Measurements from ENCODE around the gene ANO4.
"Not testable (repeated sequence)": the region's sequence is repeated elsewhere in the genome, so short reads cannot be mapped to it uniquely, and the experiment has no call there.

ANO4 gene

GRCh38 chr12:100927826-100928225 lies 133.2 kb downstream of the ANO4 start:
- no peak for DNase-seq (ENCODE audit: low read depth)
- H3K4me3 ChIP-seq (ENCODE audit: low read depth, low read length): no peak overlapping the region
- TF ChIP-seq CTCF (IDR thresholded peaks at IDR 0.05; ENCODE audit: low read depth, low read length, missing control alignments): no peak

- H3K4me3 ChIP-seq (ENCODE audit: low read depth, low read length): no peak overlapping the region
- DNase-seq (ENCODE audit: low read depth): no peak
- TF ChIP-seq CTCF (IDR thresholded peaks at IDR 0.05; ENCODE audit: low read depth, low read length, missing control alignments): no peak
Measured at GRCh38 chr12:100932571-100932970, 138.0 kb downstream of the ANO4 start.

- not testable (repeated sequence) for H3K4me3 ChIP-seq (ENCODE audit: low read depth, low read length); DNase-seq (ENCODE audit: low read depth)
Measured at GRCh38 chr12:100933531-100933930, 139.0 kb downstream of the ANO4 start.

- no peak for DNase-seq (ENCODE audit: low read depth)
- no peak for TF ChIP-seq CTCF (IDR thresholded peaks at IDR 0.05; ENCODE audit: low read depth, low read length, missing control alignments)
- no peak overlapping the region for H3K4me3 ChIP-seq (ENCODE audit: low read depth, low read length)
Measured at GRCh38 chr12:100935929-100936328, 141.4 kb downstream of the ANO4 start.

- no peak overlapping the region for H3K4me3 ChIP-seq (ENCODE audit: low read depth, low read length)
- no peak for TF ChIP-seq CTCF (IDR thresholded peaks at IDR 0.05; ENCODE audit: low read depth, low read length, missing control alignments)
- DNase-seq (ENCODE audit: low read depth): no peak
Measured at GRCh38 chr12:100936661-100937060, 142.1 kb downstream of the ANO4 start.

GRCh38 chr12:100940503-100940902 lies 145.9 kb downstream of the ANO4 start:
- no peak for DNase-seq (ENCODE audit: low read depth)
- no peak overlapping the region for H3K4me3 ChIP-seq (ENCODE audit: low read depth, low read length)
- no peak for TF ChIP-seq CTCF (IDR thresholded peaks at IDR 0.05; ENCODE audit: low read depth, low read length, missing control alignments)

GRCh38 chr12:100942984-100943749 lies 148.6 kb downstream of the ANO4 start:
- H3K4me3 ChIP-seq (ENCODE audit: low read depth, low read length): no peak overlapping the region
- TF ChIP-seq CTCF (IDR thresholded peaks at IDR 0.05; ENCODE audit: low read depth, low read length, missing control alignments): no peak
- DNase-seq (ENCODE audit: low read depth): no peak
